Lower leg skin (tissue), 4 donors: ENCODE data around the gene CTDSP2. TPM values are rescaled to one million over a fixed set of nuclear protein-coding genes. Genes with fewer than 3 reads are reported as not detected.
"Not testable (repeated sequence)": the region's sequence is repeated elsewhere in the genome, so short reads cannot be mapped to it uniquely, and the experiment has no call there.

Source experiments
- DNase-seq, 2 donors: peaks; one replicate each; pipeline ENCODE4 v3.0.0-alpha.2; 2019; ENCODE audit warnings: low spot score in 2 of 2
- H3K4me3 ChIP-seq: fragments of 200-600 bp; sonication (generic); 2 replicates; pipeline ENCODE4 v1.5.1; 2017; ENCODE audit warnings: mild to moderate bottlenecking, low read depth; ENCODE audit not compliant: poor library complexity, severe bottlenecking
- CTCF ChIP-seq, 3 donors: fragments of 450-650 bp; IDR thresholded peaks; one replicate each; pipeline ENCODE4 v1.5.1; 2016; ENCODE audit warnings: antibody characterized with exemption in 3 of 3, mild to moderate bottlenecking in 3 of 3, moderate library complexity in 2 of 3
- POLR2A ChIP-seq, 2 donors: fragments of 450-650 bp; IDR thresholded peaks; one replicate each; pipeline ENCODE4 v1.6.1; 2016 to 2017; ENCODE audit warnings: antibody characterized with exemption in 2 of 2, mild to moderate bottlenecking in 1 of 2, moderate library complexity in 1 of 2
- WGBS, 2 donors: methylation state at CpG; one replicate each; pipeline ENCODE4 v1.1.5; 2018; 5-methylcytosine and 5-hydroxymethylcytosine counted together
- intact Hi-C: fragments of 100-400 bp; cut with DNase I; formaldehyde crosslinking; loops from one replicate; pipeline ENCODE4 v1.15.0; 2023; ENCODE audit warnings: low total_unique reads
- total RNA-seq, 4 donors: library from RNA; depleted of rRNA; stranded (reverse); fragments of >200 nt; gene quantifications; one replicate each; pipeline ENCODE4 v1.1.0, GENCODE V29; 2016

Gene CTDSP2
- total RNA-seq, 4 donors from 2014 or later, result 129 to 174 (median 169) TPM

GRCh38 chr12:57883057-57883456, 36.5 kb upstream of the CTDSP2 start:
- TF ChIP-seq POLR2A (IDR thresholded peaks at IDR 0.05) (no peak), CTCF (IDR thresholded peaks at IDR 0.05) (no peak)
- WGBS, 2 donors, result 85 to 100% methylated on average over 1 of the region's 1 CpG
- intact Hi-C loops, result no loop called here
- DNase-seq, result no peak
- H3K4me3 ChIP-seq, result no peak overlapping the region

DNA sequence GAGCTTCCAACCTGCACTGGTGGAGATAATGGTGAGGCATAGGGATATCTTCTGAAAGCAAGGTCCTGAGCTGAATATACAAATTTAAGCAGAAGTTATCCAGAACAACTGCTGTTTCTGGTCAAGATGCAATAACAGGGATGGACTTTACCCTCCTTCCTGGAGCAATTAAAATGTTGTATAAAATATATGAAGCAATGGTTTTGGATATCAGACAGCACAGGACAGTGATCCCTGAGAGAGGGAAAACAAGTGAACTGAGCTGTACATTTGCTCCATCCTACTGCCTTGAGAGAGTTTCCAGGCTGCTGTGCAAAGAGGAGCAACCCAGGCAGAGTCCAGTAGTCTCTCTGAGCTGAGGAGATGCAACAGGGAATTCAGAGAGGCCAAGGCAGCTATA, 36.0 kb upstream of the CTDSP2 start:
- TF ChIP-seq CTCF (IDR thresholded peaks at IDR 0.05) (no peak), POLR2A (IDR thresholded peaks at IDR 0.05) (no peak)
- DNase-seq, result no peak
- no peak overlapping the region for H3K4me3 ChIP-seq
- intact Hi-C loops, result no loop called here

DNA sequence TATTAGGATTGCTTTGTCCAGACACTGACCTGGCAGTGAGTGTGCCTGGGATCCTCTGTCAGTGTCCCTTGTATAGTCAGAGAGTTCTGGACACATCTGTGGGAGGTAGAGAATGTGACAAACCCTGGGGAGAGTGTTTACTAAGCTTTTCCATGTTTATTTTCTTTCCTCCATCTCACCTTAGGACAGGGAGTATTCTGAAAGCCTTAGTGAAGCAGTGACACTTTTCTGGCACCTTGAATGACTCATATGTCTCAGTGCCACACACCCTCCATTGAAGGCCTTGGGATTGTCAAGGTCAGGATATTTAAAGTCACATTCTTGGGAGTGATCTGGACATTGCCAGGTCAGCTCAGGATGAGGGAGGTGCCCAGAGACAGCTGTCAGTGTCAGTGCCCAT, 34.9 kb upstream of the CTDSP2 start:
- DNase-seq, result no peak
- intact Hi-C loops, result no loop called here
- TF ChIP-seq CTCF (IDR thresholded peaks at IDR 0.05) (no peak), POLR2A (IDR thresholded peaks at IDR 0.05) (no peak)
- H3K4me3 ChIP-seq, result no peak overlapping the region

DNA sequence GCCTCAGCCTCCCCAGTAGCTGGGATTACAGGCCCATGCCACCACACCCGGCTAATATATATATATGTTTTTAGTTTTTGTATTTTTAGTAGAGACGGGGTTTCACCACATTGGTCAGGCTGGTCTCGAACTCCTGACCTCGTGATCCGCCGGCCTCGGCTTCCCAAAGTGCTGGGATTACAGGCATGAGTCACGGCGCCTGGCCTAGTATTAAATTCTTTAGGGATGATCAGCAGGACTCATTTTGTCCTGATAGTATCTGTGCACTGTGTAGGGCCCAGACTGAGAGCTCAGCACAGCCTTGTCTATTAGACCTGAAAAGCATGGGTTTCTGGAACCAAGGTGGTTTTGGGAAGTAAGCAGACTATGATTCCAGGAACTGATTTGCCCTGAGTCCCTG, 34.5 kb upstream of the CTDSP2 start:
- WGBS, 2 donors, result 91% methylated on average over 9 of the region's 9 CpGs
- H3K4me3 ChIP-seq, DNase-seq, intact Hi-C loops: not testable (repeated sequence)

- DNase-seq, result no peak
- TF ChIP-seq CTCF (IDR thresholded peaks at IDR 0.05) (no peak), POLR2A (IDR thresholded peaks at IDR 0.05) (no peak)
- no peak overlapping the region for H3K4me3 ChIP-seq
- WGBS, 2 donors, result 91 to 93% methylated on average over 3 of the region's 3 CpGs
- intact Hi-C loops, result no loop called here
Measured at GRCh38 chr12:57877876-57878275, 31.3 kb upstream of the CTDSP2 start.

DNA sequence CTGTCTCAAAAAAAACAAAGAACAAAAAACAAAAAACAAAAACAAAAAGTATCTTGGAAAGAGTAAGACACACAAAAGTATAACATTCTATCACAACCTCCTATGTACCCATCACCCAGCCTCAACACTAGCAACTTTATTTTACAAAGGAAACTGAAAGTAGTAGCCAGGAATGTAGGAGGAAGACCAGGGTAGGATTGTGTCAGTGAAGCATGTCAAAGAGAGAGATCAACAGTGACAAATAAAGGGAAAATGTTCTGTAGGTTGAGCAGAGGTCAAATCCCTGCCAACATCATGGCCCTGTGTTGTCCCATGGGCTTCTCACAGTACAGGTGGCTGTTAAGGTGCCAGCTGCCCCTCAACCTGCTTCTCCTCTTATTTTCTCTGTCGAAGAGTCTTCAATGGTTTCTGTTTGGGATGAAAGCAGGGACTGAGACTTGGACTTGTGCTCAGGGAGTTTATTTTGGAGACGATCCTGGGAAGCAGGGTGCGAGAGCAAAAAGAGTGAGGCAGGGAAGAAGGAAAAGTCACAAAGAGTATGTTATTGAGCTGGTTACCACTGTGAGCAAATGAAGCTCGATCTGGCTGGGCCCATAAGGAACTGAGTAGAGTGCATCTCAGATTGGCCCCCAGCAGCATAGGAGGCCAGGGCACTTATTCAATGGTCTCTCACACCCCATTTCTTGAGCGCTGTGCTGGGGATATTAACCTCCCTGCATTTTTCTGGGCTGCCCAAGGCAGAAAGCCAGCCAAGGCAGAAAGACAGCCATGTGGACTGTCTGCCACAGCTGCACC, 29.4 kb upstream of the CTDSP2 start:
- DNase-seq, result no peak
- WGBS, 2 donors, result 82 to 85% methylated on average over 5 of the region's 5 CpGs
- intact Hi-C loops, result no loop called here
- no peak overlapping the region for H3K4me3 ChIP-seq
- TF ChIP-seq CTCF (IDR thresholded peaks at IDR 0.05) (no peak), POLR2A (IDR thresholded peaks at IDR 0.05) (no peak)
